OCI-M2 (cell line): ENCODE results near the gene OGN.

Experiments
- DNase-seq: peaks from one replicate; lab custom pipeline; 2025; ENCODE audit not compliant: unreplicated experiment; lab: John Stamatoyannopoulos, UW

OGN gene

DNA sequence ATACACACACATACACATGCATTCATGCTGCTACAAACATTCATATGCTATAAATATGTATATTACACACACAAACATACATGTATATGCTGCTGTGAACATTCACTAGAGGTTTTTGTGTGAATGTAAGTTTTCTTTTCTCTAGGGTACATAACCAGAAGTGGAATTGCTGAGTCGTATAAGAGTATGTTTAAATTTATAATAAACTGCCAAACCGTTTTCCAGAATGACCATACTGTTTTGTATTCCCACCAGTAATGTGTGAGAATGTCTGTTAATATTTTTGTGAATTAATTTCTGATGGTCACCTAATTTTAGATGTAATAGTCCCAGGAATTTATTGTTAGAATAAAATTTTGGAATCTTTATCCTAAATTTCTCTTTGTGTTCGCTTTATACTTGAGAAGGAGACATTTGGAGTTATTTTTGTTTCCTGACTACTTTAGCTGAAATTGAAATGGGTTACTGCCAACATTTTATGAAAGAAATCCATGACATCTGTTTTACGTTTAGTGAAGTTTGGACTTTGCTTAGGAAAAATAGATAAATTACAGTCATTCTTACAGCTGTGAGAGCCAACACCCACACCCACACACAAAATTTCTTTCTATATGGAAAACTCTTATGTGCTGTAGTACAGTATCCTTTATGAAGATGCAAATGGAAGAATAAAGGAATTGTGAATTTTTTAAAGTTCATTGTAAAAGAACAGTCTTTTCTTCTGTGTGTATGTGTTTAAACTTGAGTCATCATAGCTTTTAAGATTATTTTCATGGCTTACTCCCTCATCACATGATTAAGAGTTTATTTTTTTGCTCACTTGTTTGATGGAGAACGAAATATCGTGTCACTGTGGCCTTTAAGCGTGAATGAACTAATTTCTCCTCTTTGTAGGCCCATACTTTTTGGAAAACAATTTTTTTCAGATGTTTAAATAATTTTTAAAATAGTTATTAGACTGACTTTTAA, 54.3 kb downstream of the OGN start:
- no peak for DNase-seq

DNA sequence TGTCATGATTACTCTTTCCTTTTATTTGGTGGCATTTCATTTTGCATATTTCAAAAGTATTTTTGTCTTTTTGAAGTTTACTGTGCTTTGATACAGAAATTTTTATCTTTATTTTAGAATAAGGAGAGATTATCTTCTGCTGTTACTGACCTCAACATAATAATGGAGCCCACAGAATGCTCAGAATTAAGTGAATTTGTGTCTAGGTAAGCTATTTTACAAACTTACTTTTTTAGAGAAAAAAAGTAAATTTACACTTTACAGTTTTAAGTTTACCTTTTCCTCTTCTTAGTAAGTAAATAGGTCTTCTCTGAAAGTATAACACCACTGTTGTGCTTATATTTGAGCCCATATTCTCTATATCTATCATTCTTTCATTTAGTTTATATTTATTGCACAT, 58.8 kb downstream of the OGN start:
- DNase-seq, result no peak

GRCh38 chr9:92342825-92343488, 61.4 kb downstream of the OGN start:
- no peak for DNase-seq

GRCh38 chr9:92341578-92341977, 62.8 kb downstream of the OGN start:
- DNase-seq, result no peak

- DNase-seq, result no peak
Observed at GRCh38 chr9:92333282-92333634, 71.1 kb downstream of the OGN start.
